Testis (tissue), 2 donors: ENCODE data around the gene TACSTD2.

Source experiments
- CTCF ChIP-seq, 3 experiments: fragments of 450-650 bp in 2 of 3; fragments of 200-600 bp in 1 of 3; sonication (generic) in 1 of 3; IDR thresholded peaks; one replicate each; pipeline ENCODE4 v1.5.1; 2016 to 2019; ENCODE audit warnings: antibody characterized with exemption in 3 of 3, mild to moderate bottlenecking in 2 of 3, moderate library complexity in 1 of 3
- POLR2A ChIP-seq: fragments of 450-650 bp; IDR thresholded peaks from one replicate; pipeline ENCODE4 v1.6.1; 2017; ENCODE audit warnings: antibody characterized with exemption, mild to moderate bottlenecking, moderate library complexity

GRCh38 chr1:58566339-58566738, 10.7 kb downstream of the TACSTD2 start:
- TF ChIP-seq CTCF (IDR thresholded peaks at IDR 0.05) = no peak
- no peak for TF ChIP-seq POLR2A
